Psoas muscle (tissue), 8 donors: Measurements from ENCODE around the gene DNAAF1. TPM values are rescaled to one million over a fixed set of nuclear protein-coding genes. Genes with fewer than 3 reads are reported as not detected.
A peak's percentile ranks its signal among the peaks of the same experiment; 100 is the strongest.

ENCODE experiments used
- ATAC-seq, 4 donors: fragments of 200-7000 bp; cut with Tn5 transposase; one replicate each; pipeline ENCODE4 v1.9.1; 2020; ENCODE audit warnings: moderate library complexity in 3 of 4, mild to moderate bottlenecking in 2 of 4
- DNase-seq, 2 donors: peaks; one replicate each; pipeline ENCODE4 v3.0.0-alpha.2; 2020
- H3K27ac ChIP-seq: fragments of 200-600 bp; one replicate; pipeline ENCODE4 v1.8.0; 2022
- H3K27me3 ChIP-seq, 3 donors: fragments of 200-600 bp in 1 of 3; one replicate each; pipeline versions ENCODE4 v1.6.1 to v1.8.0; 2013 to 2022; ENCODE audit warnings: low read length in 2 of 3, mild to moderate bottlenecking in 2 of 3, moderate library complexity in 1 of 3; ENCODE audit not compliant: insufficient read depth in 3 of 3
- H3K36me3 ChIP-seq, 2 donors: fragments of 200-600 bp in 1 of 2; one replicate each; pipeline versions ENCODE4 v1.6.1 to v1.8.0; 2013 to 2022; ENCODE audit warnings: low read depth in 1 of 2, mild to moderate bottlenecking in 1 of 2, moderate library complexity in 1 of 2; ENCODE audit not compliant: insufficient read depth in 1 of 2
- H3K4me1 ChIP-seq: fragments of 200-600 bp; one replicate; pipeline ENCODE4 v1.8.0; 2022
- H3K4me3 ChIP-seq: fragments of 200-600 bp; one replicate; pipeline ENCODE4 v1.8.0; 2022; ENCODE audit warnings: mild to moderate bottlenecking
- H3K9me3 ChIP-seq: fragments of 200-600 bp; one replicate; pipeline ENCODE4 v1.8.0; 2022
- CTCF ChIP-seq: fragments of 200-600 bp; IDR thresholded peaks from one replicate; pipeline ENCODE4 v1.8.0; 2022; ENCODE audit warnings: antibody characterized with exemption
- WGBS, 3 donors: extraction: QIAGEN DNeasy Blood & Tissue Kit; methylation state at CpG; one replicate each; pipeline versions ENCODE4 v1.1.6 to v1.1.7; 2013; 5-methylcytosine and 5-hydroxymethylcytosine counted together
- intact Hi-C, 2 donors: fragments of 100-400 bp; cut with DNase I; formaldehyde crosslinking; loops; one replicate each; pipeline versions ENCODE4 v1.11.0 to v1.14.2; 2022
- polyA plus RNA-seq, 3 donors: library from polyadenylated mRNA; stranded (reverse); fragments of 200-250 nt; gene quantifications; one replicate each; pipeline ENCODE4 v1.2.3, GENCODE V29; 2013
- total RNA-seq, 4 donors: library from RNA; stranded (reverse); fragmentation: NEBNext Ultra II Directional in 2 of 4; extraction: Animal tissue kit (Norgen Biotek cat#: 25700) in 2 of 4; gene quantifications; one replicate each; pipeline versions ENCODE4 v1.2.1 to v1.2.4, GENCODE V29; 2021 to 2023
- donor health status: healthy with polysubstance abuse.
- donor health status: DM: no; HTN: no; CAD: no; lungs with moderate emphysema.
- donor health status: Bipolar disorder and iron deficiency.
- donor health status: healthy.
- donor health status: DM: yes; HTN: yes; CAD: no.
- donor health status: DM: no; HTN: no; CAD: no.
- donor health status: DM: no; HTN: no; CAD: no.
- donor health status: DM: yes; HTN: yes; CAD: no.

DNAAF1 gene
- total and polyA plus RNA-seq, 7 donors = 0.17 to 0.44 (median 0.17) TPM; not detected in 4

DNA sequence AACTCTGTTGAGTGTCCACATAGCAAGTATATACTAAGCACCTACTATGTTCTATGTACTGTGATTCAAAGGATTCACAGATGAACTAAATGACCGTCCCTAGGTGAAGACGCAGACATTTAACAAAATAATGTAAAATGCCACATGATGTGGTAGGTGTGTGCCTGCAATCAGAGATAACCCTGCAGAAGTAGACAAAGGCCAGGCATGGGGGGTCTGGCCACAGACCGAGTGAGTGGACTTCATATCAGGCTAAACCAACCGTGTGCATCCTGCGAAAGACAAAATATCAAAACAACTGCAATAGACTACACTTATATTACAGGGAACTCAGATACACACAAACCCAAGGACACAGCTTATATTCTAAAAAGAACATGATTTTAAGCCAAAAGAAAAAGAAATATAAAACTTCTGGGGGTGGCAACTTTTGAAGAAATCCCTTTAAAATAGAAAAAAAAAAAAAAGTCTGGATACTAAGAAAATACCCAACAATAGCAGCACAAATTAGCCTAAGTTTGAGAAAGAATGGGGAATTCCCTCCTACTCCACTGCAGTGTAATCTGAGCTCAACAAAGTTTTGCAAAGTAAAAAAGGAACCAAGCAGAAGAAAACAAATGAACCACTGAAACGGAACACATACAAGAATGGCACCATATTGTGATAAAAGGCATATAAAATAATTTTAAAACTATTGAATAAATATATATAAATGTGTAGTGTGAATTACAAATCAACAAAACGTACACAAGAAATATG is 12.4 kb upstream of the DNAAF1 start:
- no peaks in the 10 kb centered on the region for H3K27me3 ChIP-seq
- no peak for TF ChIP-seq CTCF
- ATAC-seq = no peak

DNA sequence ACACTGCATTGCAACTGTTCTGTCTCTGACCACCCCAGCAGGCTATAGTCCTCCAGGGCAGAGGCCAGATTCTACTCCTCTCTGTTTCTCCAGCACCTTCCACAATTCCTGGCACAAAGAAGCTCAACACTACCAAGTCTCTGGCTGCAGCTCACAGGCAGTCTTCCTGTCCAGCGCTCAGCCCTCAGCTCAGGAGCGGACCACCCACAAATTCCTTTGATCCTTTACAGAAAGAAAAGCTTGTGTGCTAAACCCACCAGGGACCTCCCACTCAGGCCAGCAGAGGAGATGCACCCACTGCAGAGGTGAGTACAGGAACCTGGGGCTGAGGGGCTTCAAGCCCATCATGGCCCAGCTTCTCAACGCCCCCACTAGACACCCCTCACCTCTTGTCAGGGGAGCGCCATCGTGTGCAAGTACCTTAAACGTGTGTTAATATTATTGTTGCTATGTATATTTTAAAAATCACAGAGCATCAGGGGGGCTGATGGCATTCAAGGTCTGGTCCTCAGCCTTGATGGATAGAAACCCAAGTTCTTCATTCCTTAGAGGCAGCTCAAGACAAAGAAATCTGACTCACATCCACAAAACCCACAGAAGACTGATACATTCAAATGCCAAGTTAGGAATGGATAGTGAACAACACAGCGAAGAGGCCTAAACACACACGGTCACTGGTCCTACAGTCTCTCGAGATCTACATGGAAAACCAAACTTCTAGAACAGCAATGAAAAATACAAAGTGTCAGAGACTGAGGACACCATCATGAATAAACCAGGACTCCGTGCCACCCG is 8.6 kb upstream of the DNAAF1 start:
- Histone ChIP-seq H3K27me3 (no peaks in the 10 kb centered on the region), H3K4me1 (peaks cover 20% of the 10 kb centered on the region), H3K27ac (no peak overlapping the region), H3K4me3 (no peak overlapping the region), H3K36me3 (no peaks in the 10 kb centered on the region), H3K9me3 (no peaks in the 10 kb centered on the region)
- intact Hi-C loops = no loop called here
- DNase-seq (no peak), ATAC-seq (no peak)
- TF ChIP-seq CTCF = no peak
- WGBS, 3 donors = 89 to 94% (median 92%) methylated on average over 11 of the region's 11 CpGs

More for the DNA sequence above, 12.4 kb upstream of the DNAAF1 start:
- H3K9me3 ChIP-seq = no peaks in the 10 kb centered on the region
- H3K4me1 ChIP-seq = no peaks in the 10 kb centered on the region
- no peak overlapping the region for H3K27ac ChIP-seq
- intact Hi-C loops = no loop called here
- 77 to 90% (median 83%) methylated on average over 7 of the region's 7 CpGs for WGBS, 3 donors
- no peak for DNase-seq
- no peak overlapping the region for H3K4me3 ChIP-seq
- H3K36me3 ChIP-seq = peaks cover 0 to 32% of the 10 kb centered on the region in 2 donors

- TF ChIP-seq CTCF = no peak
- DNase-seq = no peak
- ATAC-seq = no peak
- intact Hi-C loops = no loop called here
- 86 to 88% (median 87%) methylated on average over 8 of the region's 8 CpGs for WGBS, 3 donors
- no peaks in the 10 kb centered on the region for H3K36me3 ChIP-seq
- H3K27ac ChIP-seq = no peak overlapping the region
- no peaks in the 10 kb centered on the region for H3K27me3 ChIP-seq
- no peak overlapping the region for H3K4me3 ChIP-seq
- H3K4me1 ChIP-seq = peaks cover 23% of the 10 kb centered on the region
- H3K9me3 ChIP-seq = no peaks in the 10 kb centered on the region
Observed at GRCh38 chr16:84137287-84137686, 7.8 kb upstream of the DNAAF1 start.

GRCh38 chr16:84137769-84138357 is 7.2 kb upstream of the DNAAF1 start:
- intact Hi-C loops = no loop called here
- Histone ChIP-seq H3K36me3 (no peaks in the 10 kb centered on the region), H3K4me1 (peaks cover 24% of the 10 kb centered on the region), H3K27ac (peak overlapping the region; percentile 87), H3K9me3 (no peaks in the 10 kb centered on the region), H3K4me3 (peak overlapping the region; percentile 61), H3K27me3 (no peaks in the 10 kb centered on the region)
- no peak for DNase-seq
- ATAC-seq = no peak
- TF ChIP-seq CTCF = no peak
- WGBS, 3 donors = 93 to 97% (median 97%) methylated on average over 7 of the region's 7 CpGs
